Neural cell (in vitro differentiated cells): Measurements from ENCODE around the gene SDC1.

ENCODE experiments used
- EP300 ChIP-seq: fragments of 450-650 bp; conservative IDR thresholded peaks from 2 replicates; pipeline ENCODE4 v1.6.1; 2014; ENCODE audit warnings: antibody characterized with exemption, mild to moderate bottlenecking, moderate library complexity; ENCODE audit not compliant: poor library complexity, severe bottlenecking
- EZH2 ChIP-seq: fragments of 200-600, 300-800 bp; shearing (Covaris generic), sonication (generic); IDR thresholded peaks from 2 replicates; pipeline ENCODE4 v1.6.1; 2014; ENCODE audit warnings: antibody characterized with exemption, low read length, borderline replicate concordance, mild to moderate bottlenecking; ENCODE audit not compliant: insufficient read depth, poor library complexity, severe bottlenecking
- MXI1 ChIP-seq: fragments of 450-650 bp; conservative IDR thresholded peaks from 2 replicates; pipeline ENCODE4 v1.6.1; 2014; ENCODE audit warnings: antibody characterized with exemption, mild to moderate bottlenecking; ENCODE audit not compliant: poor library complexity, severe bottlenecking
- POLR2AphosphoS5 ChIP-seq: IDR thresholded peaks from 2 replicates; pipeline ENCODE4 v1.6.1; 2012
- TF ChIP-seq, protein P1 (sequence below): fragments of 450-650 bp; IDR thresholded peaks from 2 replicates; pipeline ENCODE4 v1.5.1; 2014; ENCODE audit warnings: antibody characterized with exemption, mild to moderate bottlenecking, moderate library complexity; ENCODE audit not compliant: poor library complexity, severe bottlenecking
- TF ChIP-seq, protein P2 (sequence below): IDR thresholded peaks from 2 replicates; pipeline ENCODE4 v1.6.1; 2012; ENCODE audit warnings: borderline replicate concordance

- TF ChIP-seq EP300 (no peak), POLR2AphosphoS5 (no peak), EZH2 (no peak), MXI1 (no peak)
- TF ChIP-seq, protein P1, sequence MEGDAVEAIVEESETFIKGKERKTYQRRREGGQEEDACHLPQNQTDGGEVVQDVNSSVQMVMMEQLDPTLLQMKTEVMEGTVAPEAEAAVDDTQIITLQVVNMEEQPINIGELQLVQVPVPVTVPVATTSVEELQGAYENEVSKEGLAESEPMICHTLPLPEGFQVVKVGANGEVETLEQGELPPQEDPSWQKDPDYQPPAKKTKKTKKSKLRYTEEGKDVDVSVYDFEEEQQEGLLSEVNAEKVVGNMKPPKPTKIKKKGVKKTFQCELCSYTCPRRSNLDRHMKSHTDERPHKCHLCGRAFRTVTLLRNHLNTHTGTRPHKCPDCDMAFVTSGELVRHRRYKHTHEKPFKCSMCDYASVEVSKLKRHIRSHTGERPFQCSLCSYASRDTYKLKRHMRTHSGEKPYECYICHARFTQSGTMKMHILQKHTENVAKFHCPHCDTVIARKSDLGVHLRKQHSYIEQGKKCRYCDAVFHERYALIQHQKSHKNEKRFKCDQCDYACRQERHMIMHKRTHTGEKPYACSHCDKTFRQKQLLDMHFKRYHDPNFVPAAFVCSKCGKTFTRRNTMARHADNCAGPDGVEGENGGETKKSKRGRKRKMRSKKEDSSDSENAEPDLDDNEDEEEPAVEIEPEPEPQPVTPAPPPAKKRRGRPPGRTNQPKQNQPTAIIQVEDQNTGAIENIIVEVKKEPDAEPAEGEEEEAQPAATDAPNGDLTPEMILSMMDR: no peak
- TF ChIP-seq, protein P2, sequence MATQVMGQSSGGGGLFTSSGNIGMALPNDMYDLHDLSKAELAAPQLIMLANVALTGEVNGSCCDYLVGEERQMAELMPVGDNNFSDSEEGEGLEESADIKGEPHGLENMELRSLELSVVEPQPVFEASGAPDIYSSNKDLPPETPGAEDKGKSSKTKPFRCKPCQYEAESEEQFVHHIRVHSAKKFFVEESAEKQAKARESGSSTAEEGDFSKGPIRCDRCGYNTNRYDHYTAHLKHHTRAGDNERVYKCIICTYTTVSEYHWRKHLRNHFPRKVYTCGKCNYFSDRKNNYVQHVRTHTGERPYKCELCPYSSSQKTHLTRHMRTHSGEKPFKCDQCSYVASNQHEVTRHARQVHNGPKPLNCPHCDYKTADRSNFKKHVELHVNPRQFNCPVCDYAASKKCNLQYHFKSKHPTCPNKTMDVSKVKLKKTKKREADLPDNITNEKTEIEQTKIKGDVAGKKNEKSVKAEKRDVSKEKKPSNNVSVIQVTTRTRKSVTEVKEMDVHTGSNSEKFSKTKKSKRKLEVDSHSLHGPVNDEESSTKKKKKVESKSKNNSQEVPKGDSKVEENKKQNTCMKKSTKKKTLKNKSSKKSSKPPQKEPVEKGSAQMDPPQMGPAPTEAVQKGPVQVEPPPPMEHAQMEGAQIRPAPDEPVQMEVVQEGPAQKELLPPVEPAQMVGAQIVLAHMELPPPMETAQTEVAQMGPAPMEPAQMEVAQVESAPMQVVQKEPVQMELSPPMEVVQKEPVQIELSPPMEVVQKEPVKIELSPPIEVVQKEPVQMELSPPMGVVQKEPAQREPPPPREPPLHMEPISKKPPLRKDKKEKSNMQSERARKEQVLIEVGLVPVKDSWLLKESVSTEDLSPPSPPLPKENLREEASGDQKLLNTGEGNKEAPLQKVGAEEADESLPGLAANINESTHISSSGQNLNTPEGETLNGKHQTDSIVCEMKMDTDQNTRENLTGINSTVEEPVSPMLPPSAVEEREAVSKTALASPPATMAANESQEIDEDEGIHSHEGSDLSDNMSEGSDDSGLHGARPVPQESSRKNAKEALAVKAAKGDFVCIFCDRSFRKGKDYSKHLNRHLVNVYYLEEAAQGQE: no peak
These were observed 29.8 kb upstream of the SDC1 start for GRCh38 chr2:20254731-20255130.
